Raji (cell line): ENCODE data around the gene ANKS1B.

Source experiments
- POLR2A ChIP-seq: IDR thresholded peaks from 2 replicates; pipeline ENCODE4 v1.6.1; 2011; ENCODE audit warnings: low read depth, low read length, control low read depth; ENCODE audit not compliant: insufficient read depth

Gene ANKS1B

GRCh38 chr12:99984271-99985128, at the start of gene ANKS1B:
ANKS1B (minus strand) TSS chr12:99984936; CDS start chr12:99984237, 699 bp downstream.
- no peak for TF ChIP-seq POLR2A

- TF ChIP-seq POLR2A = no peak
Measured at GRCh38 chr12:100031836-100032235, 47.1 kb upstream of the ANKS1B start.

- no peak for TF ChIP-seq POLR2A
Measured at GRCh38 chr12:100027671-100028070, 42.9 kb upstream of the ANKS1B start.

GRCh38 chr12:100026241-100026640, 41.5 kb upstream of the ANKS1B start:
- no peak for TF ChIP-seq POLR2A

GRCh38 chr12:100024974-100025555, 40.3 kb upstream of the ANKS1B start:
- no peak for TF ChIP-seq POLR2A

GRCh38 chr12:100020370-100020769, 35.6 kb upstream of the ANKS1B start:
- TF ChIP-seq POLR2A = no peak

GRCh38 chr12:100017056-100017455, 32.3 kb upstream of the ANKS1B start:
- no peak for TF ChIP-seq POLR2A

- TF ChIP-seq POLR2A = no peak
Measured at GRCh38 chr12:99997806-99998205, 13.1 kb upstream of the ANKS1B start.

GRCh38 chr12:99996095-99996494, 11.4 kb upstream of the ANKS1B start:
- no peak for TF ChIP-seq POLR2A

GRCh38 chr12:99985631-99986030, 895 bp upstream of the ANKS1B start:
- TF ChIP-seq POLR2A = no peak

- TF ChIP-seq POLR2A = no peak
Measured at GRCh38 chr12:99985129-99985570, 414 bp upstream of the ANKS1B start.

- no peak for TF ChIP-seq POLR2A
Measured at GRCh38 chr12:99983456-99984258, 1.1 kb downstream of the ANKS1B start.

GRCh38 chr12:99981639-99982190, 3.0 kb downstream of the ANKS1B start:
- TF ChIP-seq POLR2A = no peak

- no peak for TF ChIP-seq POLR2A
Measured at GRCh38 chr12:99979471-99979870, 5.3 kb downstream of the ANKS1B start.

GRCh38 chr12:99978152-99978551, 6.6 kb downstream of the ANKS1B start:
- TF ChIP-seq POLR2A = no peak
